ENCODE results near the gene TTC39C. TPM values are rescaled to one million over a fixed set of nuclear protein-coding genes. Genes with fewer than 3 reads are reported as not detected.

Gene TTC39C
- total RNA-seq, 1 donor from 2014 or later: 14.3 TPM

DNA sequence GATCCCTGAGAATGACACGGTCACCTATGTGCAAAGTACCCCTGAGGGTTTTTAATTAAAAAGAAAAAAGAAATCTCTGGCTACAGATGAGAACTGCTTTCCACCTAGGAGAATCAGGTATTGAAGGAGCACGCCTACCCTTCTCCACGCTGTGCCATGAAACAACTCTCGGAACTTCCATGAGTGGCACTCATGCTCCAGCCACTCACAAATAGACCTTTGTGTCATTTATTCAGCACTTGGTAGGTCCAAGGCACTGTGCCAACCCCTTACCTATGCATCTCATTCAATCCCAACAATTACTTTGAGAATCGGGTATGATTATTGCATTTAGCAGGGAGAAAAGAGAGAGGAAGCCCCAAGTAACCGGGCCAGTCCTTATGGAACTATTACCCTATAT is 44.9 kb upstream of the TTC39C start:
- Mint-ChIP-seq H3K4me1 (ENCODE audit: unreplicated experiment) (peaks cover 23% of the 10 kb centered on the region), H3K27me3 (ENCODE audit: unreplicated experiment) (no peaks in the 10 kb centered on the region), H3K4me3 (ENCODE audit: unreplicated experiment) (no peak overlapping the region), H3K9me3 (ENCODE audit: unreplicated experiment) (no peaks in the 10 kb centered on the region), H3K27ac (ENCODE audit: unreplicated experiment) (no peak overlapping the region), H3K36me3 (ENCODE audit: low read depth, unreplicated experiment) (no peaks in the 10 kb centered on the region)
- TF ChIP-seq, protein P1, sequence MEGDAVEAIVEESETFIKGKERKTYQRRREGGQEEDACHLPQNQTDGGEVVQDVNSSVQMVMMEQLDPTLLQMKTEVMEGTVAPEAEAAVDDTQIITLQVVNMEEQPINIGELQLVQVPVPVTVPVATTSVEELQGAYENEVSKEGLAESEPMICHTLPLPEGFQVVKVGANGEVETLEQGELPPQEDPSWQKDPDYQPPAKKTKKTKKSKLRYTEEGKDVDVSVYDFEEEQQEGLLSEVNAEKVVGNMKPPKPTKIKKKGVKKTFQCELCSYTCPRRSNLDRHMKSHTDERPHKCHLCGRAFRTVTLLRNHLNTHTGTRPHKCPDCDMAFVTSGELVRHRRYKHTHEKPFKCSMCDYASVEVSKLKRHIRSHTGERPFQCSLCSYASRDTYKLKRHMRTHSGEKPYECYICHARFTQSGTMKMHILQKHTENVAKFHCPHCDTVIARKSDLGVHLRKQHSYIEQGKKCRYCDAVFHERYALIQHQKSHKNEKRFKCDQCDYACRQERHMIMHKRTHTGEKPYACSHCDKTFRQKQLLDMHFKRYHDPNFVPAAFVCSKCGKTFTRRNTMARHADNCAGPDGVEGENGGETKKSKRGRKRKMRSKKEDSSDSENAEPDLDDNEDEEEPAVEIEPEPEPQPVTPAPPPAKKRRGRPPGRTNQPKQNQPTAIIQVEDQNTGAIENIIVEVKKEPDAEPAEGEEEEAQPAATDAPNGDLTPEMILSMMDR (IDR thresholded peaks at IDR 0.05; ENCODE audit: unreplicated experiment): no peak
- DNase-seq (ENCODE audit: low spot score): no peak

DNA sequence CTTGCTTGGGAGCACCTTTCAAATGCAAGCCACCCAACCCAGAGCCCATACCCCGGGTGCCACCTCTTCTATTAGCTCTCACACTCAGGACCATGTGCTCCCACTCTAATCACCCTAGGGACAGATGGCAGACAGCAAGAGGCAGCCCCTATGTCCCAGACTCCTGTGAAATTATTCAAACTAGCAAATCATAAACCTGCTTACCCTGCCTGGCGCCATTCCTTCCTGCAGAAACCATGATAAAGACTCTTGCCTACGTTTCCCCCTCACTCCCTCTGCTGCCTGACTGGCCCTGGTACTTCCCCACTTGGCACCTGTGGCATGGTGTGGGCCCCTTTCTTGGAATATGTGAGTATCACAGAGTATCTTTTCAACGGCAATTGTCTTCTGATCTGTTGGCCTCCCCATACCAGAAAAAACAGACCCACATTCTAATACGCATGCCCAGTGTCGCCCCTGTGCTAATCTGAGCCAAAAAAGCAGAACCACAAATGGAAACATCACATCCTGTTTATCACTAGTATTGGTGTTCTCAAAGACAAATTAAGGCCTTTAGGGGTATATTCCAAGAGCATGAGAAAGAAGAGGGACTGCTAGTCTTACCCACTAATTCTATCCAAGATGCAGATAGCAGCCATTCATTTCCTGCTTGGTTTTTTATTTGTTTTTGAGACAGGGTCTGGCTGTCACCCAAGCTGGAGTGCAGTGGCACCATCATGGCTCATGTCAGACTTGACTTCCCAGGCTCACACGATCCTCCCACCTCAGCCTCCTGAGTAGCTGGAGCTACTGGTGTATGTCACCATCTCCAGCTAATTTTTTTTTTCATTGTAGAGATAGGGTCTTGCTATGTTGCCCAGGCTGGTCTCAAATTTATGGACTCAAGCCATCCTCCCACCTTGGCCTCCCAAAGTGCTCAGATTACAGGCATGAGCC is 44.1 kb upstream of the TTC39C start:
- Mint-ChIP-seq H3K4me3 (ENCODE audit: unreplicated experiment) (no peak overlapping the region), H3K36me3 (ENCODE audit: low read depth, unreplicated experiment) (no peaks in the 10 kb centered on the region), H3K27me3 (ENCODE audit: unreplicated experiment) (no peaks in the 10 kb centered on the region), H3K4me1 (ENCODE audit: unreplicated experiment) (peaks cover 20% of the 10 kb centered on the region), H3K27ac (ENCODE audit: unreplicated experiment) (no peak overlapping the region), H3K9me3 (ENCODE audit: unreplicated experiment) (no peaks in the 10 kb centered on the region)
- TF ChIP-seq, protein P1 (IDR thresholded peaks at IDR 0.05; ENCODE audit: unreplicated experiment): no peak
- DNase-seq (ENCODE audit: low spot score): no peak

DNA sequence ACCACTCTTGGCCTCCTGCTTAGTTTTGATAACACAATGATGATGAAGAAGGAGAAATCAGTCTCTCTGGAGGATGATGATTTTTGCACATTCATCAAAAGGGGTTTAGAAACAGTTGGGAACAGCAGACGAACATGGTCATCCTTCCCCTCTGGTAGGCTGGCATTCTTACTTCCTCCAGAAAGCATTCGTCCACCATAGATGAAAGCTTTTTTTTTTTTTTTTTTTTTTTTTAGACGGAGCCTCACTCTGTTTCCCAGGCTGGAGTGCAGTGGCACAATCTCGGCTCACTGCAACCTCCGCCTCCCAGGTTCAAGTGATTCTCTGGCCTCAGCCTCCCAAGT is 43.5 kb upstream of the TTC39C start:
- H3K27me3 Mint-ChIP-seq (ENCODE audit: unreplicated experiment): no peaks in the 10 kb centered on the region
- no peaks in the 10 kb centered on the region for H3K36me3 Mint-ChIP-seq (ENCODE audit: low read depth, unreplicated experiment)
- TF ChIP-seq, protein P1 (IDR thresholded peaks at IDR 0.05; ENCODE audit: unreplicated experiment): no peak
- H3K9me3 Mint-ChIP-seq (ENCODE audit: unreplicated experiment): no peaks in the 10 kb centered on the region
- no peak overlapping the region for H3K4me3 Mint-ChIP-seq (ENCODE audit: unreplicated experiment)
- peaks cover 19% of the 10 kb centered on the region for H3K4me1 Mint-ChIP-seq (ENCODE audit: unreplicated experiment)
- H3K27ac Mint-ChIP-seq (ENCODE audit: unreplicated experiment): no peak overlapping the region
- DNase-seq (ENCODE audit: low spot score): no peak

DNA sequence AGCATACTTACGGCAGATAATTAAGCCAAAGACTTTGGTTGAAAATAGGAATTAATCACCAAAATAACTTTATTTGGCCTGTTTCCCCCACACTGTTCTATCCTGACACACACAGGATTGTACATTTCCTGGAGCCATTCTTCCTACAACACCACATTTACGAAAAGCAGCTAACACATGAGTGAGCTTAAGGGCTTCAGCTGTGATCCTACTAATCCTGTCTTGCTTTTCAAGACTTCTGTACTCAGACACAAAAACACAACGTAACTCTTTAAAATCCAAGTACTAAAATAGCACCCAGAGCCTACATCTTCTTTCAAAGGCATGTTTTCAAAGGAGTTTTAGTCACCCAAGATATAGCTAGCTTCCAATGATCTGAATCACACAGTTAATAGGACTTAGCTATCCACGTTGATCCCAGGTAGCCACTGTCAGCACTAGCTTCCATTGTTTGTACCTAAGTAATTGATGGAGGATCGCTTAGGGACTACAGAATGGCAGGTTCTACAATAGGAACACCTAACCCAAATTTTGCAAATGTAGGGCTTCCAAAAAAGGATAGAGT is 42.8 kb upstream of the TTC39C start:
- Mint-ChIP-seq H3K4me3 (ENCODE audit: unreplicated experiment) (no peak overlapping the region), H3K4me1 (ENCODE audit: unreplicated experiment) (peaks cover 17% of the 10 kb centered on the region), H3K36me3 (ENCODE audit: low read depth, unreplicated experiment) (no peaks in the 10 kb centered on the region), H3K27ac (ENCODE audit: unreplicated experiment) (no peak overlapping the region), H3K9me3 (ENCODE audit: unreplicated experiment) (no peaks in the 10 kb centered on the region), H3K27me3 (ENCODE audit: unreplicated experiment) (peaks cover 3% of the 10 kb centered on the region)
- TF ChIP-seq, protein P1 (IDR thresholded peaks at IDR 0.05; ENCODE audit: unreplicated experiment): no peak
- DNase-seq (ENCODE audit: low spot score): no peak

DNA sequence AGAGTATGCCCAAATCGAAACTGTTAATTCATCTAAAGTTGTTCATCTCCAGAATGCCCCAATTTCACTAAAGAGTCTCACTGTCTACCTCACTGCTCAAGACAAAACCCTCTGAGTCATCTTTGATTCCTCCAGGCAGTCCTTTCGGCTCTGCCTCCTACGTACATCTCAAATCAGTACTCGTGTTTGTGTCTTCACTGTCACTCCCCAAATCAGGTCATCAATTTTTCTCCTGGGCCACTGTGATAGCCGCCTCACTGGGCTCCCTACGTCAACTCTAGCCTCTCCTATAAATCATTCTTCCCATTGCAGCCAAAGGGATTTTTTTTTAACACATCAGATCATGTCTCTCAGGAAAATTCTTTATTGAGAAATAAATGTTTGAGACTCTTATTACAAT is 42.1 kb upstream of the TTC39C start:
- TF ChIP-seq, protein P1 (IDR thresholded peaks at IDR 0.05; ENCODE audit: unreplicated experiment): no peak
- no peaks in the 10 kb centered on the region for H3K36me3 Mint-ChIP-seq (ENCODE audit: low read depth, unreplicated experiment)
- no peak overlapping the region for H3K27ac Mint-ChIP-seq (ENCODE audit: unreplicated experiment)
- no peak overlapping the region for H3K4me3 Mint-ChIP-seq (ENCODE audit: unreplicated experiment)
- H3K4me1 Mint-ChIP-seq (ENCODE audit: unreplicated experiment): peaks cover 14% of the 10 kb centered on the region
- no peaks in the 10 kb centered on the region for H3K9me3 Mint-ChIP-seq (ENCODE audit: unreplicated experiment)
- DNase-seq (ENCODE audit: low spot score): no peak
- H3K27me3 Mint-ChIP-seq (ENCODE audit: unreplicated experiment): peaks cover 3% of the 10 kb centered on the region

Data from endothelial cell (in vitro differentiated cells).